ENCODE results near the gene HRG.

The HRG gene

DNA sequence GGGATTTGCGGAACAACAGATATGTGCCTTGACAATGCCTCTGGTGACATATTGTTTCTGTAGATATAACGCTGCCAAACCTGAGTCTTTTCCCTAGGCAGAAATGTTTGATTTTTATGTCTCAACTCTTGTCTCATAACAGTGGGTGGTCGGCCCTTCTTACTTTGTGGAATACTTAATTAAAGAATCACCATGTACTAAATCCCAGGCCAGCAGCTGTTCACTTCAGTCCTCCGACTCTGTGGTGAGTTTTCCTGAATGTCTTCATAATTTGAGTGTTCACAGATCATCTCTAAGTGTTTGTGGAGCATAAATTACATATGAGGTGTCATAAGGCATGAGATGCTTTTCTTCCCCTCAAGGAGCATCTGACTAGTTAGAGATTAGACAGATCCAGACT is 19.7 kb upstream of the HRG start:
- DNase-seq: no peak
- no peak for TF ChIP-seq POLR2A (IDR thresholded peaks at IDR 0.05; ENCODE audit: low read length)
- no peak for TF ChIP-seq GATA1 (IDR thresholded peaks at IDR 0.05; ENCODE audit: low read depth, low read length)

DNA sequence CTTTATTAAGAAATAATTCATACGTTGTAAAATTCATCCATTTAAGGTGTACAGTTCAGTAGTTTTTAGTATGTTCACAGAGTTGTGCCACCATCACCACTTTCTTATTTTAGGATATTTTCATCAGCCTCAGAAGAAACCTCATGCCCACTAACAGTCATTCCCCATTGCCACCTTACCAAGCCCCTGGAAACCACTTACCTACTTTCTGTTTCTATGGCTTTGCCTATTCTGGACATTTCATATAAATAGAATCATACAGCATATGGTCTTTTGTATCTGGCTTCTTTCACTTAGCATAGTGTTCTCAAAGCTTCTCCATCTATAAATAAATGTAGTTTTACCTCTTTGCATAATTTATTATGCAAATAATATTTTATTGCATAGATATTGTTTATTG is 19.0 kb upstream of the HRG start:
- no peak for DNase-seq

DNA sequence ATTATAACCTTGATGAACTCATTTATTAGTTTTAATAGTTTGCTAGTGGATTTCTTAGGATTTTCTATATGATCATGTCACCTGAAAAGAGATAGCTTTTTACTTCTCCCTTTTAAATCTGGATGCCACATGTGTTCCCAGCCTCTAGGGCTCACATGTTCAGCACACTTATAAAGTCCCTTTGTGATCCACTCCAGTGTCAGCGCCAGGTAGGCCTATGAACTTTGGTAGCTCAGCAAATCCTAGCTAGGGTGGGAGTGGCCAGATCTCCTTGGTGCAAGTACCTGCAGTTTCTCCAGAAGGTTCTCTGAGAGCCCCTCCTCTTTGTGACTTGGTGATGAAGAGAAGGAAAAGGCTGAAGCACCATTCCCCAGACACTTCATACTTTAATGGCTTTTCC is 17.0 kb upstream of the HRG start:
- TF ChIP-seq POLR2A (IDR thresholded peaks at IDR 0.05; ENCODE audit: low read length): no peak
- TF ChIP-seq GATA1 (IDR thresholded peaks at IDR 0.05; ENCODE audit: low read depth, low read length): no peak
- DNase-seq: no peak

More for the DNA sequence above, 19.0 kb upstream of the HRG start:
- TF ChIP-seq GATA1 (IDR thresholded peaks at IDR 0.05; ENCODE audit: low read depth, low read length) (no peak), POLR2A (IDR thresholded peaks at IDR 0.05; ENCODE audit: low read length) (no peak)

DNA sequence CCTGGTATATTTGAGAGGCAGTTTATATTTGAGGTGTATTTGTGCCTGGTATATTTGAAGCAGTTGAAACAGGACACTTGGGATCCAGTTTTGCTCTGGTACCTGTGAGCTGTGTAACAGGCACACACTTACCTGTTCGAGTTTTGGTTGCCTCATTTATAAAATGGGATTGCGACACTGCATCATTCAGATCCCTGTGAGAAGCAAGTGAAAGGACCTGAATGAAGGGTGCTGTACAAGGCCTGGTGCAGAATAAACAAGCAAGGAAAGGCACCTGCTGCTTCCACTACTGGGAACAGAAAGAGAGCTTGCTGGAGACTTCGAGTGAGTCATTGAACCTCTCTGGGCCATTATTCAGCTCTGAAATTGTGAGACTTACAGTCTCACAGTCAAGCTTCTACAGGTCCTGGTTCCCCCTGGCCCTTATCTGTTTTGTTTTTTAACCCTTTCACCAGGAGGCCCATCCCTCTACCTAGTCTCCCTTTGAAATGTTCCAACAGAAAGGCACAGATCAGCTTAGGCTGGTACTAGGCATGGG is 14.1 kb upstream of the HRG start:
- no peak for DNase-seq
- TF ChIP-seq POLR2A (IDR thresholded peaks at IDR 0.05; ENCODE audit: low read length) (no peak), GATA1 (IDR thresholded peaks at IDR 0.05; ENCODE audit: low read depth, low read length) (no peak)

DNA sequence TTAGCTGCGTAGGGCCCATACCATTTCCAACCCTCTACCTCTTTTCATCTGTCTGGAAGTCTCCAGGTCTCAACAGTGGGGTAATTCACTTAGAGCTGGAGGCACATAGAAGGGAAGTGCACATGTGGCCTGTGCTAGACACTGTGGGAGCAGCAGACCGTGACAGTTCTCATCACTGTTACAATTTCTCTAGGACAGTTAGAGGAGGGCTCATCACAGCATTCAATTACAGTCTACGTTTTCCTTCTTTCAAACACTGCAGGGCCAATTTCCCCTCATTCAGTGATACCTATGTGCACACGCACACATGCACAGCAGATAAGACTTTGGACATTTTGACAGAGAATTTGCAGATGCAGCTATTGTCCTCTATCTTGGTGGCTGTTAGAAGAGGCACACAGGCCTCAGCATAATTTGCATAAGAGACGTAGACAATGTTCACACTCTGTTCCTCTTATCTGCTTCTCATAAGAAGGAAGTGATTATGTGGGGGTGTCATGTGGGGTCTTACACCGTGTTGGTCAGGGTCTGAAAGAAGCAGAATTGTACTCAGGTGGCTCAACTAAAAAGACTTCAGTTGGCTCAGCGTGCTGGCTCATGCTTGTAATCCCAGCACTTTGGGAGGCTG is 12.6 kb upstream of the HRG start:
- TF ChIP-seq POLR2A (IDR thresholded peaks at IDR 0.05; ENCODE audit: low read length) (no peak), GATA1 (IDR thresholded peaks at IDR 0.05; ENCODE audit: low read depth, low read length) (no peak)
- DNase-seq: no peak

DNA sequence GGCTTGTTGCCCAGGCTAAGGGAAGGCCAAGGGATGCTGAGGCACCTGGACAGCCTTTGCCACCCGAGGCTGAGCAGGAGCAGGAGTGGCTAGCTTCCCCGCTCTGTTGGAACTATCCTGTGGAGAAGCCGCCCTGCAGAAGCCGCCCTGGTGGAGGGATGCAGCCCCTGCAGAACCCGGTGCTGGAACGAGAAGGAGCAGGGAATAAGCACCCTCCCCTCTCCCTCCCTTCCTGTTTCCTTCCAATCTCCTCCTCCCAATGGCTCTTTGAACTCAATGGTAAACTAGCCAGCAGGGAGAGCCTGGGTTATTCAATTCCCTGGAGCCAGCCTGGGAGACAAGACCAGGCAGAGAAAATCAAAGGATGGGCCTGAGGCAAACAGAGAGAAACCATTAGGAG is 11.8 kb upstream of the HRG start:
- TF ChIP-seq GATA1 (IDR thresholded peaks at IDR 0.05; ENCODE audit: low read depth, low read length) (no peak), POLR2A (IDR thresholded peaks at IDR 0.05; ENCODE audit: low read length) (no peak)

DNA sequence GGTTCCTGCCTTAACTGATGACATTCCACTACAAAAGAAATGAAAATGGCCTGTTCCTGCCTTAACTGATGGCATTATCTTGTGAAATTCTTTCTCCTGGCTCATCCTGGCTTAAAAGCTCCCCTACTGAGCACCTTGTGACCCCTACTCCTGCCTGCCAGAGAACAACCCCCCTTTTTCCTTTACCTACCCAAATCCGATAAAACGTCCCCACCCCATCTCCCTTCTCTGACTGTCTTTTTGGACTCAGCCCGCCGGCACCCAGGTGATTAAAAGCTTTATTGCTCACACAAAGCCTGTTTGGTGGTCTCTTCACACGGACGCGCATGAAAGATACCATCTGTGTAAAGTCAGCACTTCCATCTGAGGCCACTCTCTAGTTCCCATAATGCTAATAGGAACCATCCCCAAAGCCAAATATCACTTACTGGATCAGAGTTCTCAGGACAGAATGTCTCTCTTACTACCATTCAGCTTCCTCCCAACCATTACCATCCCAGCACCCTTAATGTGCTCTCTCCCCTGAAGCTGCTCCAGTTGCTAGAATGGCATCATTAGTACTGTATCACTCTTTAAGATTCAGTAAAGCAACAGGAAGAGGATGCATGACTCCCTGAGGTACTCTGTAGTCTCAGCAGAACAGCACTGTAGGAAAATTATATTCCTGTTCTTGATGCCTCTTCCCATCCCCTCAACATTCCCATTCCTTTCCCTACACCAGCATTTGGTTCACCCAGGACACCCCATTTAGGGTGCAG is 2.3 kb upstream of the HRG start:
- TF ChIP-seq GATA1 (IDR thresholded peaks at IDR 0.05; ENCODE audit: low read depth, low read length): no peak
- TF ChIP-seq POLR2A (IDR thresholded peaks at IDR 0.05; ENCODE audit: low read length): no peak
- DNase-seq: no peak

More for the DNA sequence above, 11.8 kb upstream of the HRG start:
- no peak for DNase-seq

DNA sequence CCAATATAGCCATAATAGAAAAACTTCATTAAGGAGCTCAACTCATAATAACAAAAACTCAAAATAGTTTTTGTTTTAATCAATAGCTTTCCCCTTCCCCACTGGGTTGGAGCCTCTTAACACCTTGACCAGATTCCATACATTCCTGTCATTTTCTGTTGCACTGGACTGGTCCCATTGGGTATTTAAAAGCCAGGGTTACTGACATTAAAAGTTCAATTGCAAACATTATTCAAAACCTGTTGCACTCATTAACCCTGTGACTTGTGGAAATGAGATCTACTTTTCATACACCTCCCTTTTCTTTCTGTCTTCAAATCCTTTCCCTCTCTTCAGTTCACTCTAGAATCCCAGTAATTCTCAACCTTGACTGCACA is 1.7 kb upstream of the HRG start:
- no peak for DNase-seq
- no peak for TF ChIP-seq POLR2A (IDR thresholded peaks at IDR 0.05; ENCODE audit: low read length)
- TF ChIP-seq GATA1 (IDR thresholded peaks at IDR 0.05; ENCODE audit: low read depth, low read length): no peak

DNA sequence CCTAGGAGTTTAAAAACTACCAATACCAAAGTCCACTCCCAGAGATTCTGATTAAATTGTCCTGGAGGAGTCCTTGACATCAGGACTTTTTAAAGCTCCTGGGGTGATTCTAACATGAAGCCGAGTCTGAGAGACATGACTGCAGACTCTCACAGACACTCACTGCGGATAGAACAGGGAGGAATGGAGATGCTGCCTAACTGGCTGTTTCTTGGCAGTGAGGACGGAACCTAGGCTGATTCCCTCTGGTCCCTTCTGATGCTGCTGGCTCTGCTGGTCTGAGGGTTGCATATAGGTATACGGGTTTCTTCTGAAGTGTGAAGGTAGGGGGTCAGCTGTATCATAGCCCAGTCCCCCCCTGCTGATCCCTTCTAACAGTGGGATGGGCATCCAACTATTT is 1.3 kb upstream of the HRG start:
- DNase-seq: no peak
- TF ChIP-seq GATA1 (IDR thresholded peaks at IDR 0.05; ENCODE audit: low read depth, low read length): no peak
- TF ChIP-seq POLR2A (IDR thresholded peaks at IDR 0.05; ENCODE audit: low read length): no peak

DNA sequence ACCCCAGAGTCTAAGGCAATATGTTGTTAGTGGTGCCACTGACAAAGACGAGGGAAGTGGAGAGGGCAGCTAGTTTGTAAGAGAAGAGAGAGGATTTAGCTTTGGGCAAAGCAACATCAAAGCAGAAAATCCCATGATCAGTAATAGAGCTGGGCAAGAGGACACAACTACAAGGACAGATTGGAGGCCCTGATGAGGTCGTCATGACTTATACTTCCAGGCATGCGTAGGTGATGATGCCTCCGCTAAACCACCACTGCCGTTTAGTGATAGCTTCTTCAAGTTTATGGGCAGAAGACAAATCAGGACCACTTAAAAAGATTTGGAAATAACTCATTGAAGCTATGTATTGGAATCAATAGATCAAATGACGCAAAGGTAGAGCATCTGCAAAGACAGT is 2.6 kb downstream of the HRG start:
- no peak for TF ChIP-seq GATA1 (IDR thresholded peaks at IDR 0.05; ENCODE audit: low read depth, low read length)
- TF ChIP-seq POLR2A (IDR thresholded peaks at IDR 0.05; ENCODE audit: low read length): no peak
- no peak for DNase-seq

DNA sequence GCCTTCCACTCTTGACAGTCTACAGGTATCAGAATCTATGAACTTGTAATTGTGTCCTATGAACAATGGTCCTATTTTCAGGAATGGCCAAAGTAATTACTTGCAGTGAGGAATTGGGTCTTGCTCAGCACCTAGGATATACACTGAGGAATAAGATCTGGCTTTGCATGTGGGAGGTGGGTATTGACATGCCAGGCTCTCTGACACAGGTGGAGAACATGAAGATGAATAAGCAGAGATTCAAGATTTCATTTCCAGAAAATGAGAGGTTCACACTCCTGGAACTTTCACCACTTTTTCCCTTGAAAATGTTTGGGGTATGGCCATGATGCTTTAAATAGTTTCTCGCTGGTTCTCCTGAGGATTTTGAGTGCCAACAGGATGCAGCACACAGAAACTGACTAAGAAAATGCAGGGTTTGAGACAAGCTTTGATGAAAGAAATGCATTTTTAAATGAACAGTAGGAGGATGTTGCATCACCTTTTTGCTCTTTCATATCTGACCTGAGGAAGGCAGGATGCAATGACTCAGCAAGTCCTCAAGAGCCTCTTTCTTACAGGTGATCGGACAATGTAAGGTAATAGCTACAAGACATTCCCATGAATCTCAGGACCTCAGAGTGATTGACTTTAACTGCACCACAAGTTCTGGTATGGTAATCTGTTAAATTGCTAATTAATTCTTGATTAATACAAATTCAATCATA is 3.7 kb downstream of the HRG start:
- DNase-seq: peak in 1 of 2 experiments; percentile 7
- TF ChIP-seq GATA1 (IDR thresholded peaks at IDR 0.05; ENCODE audit: low read depth, low read length) (no peak), POLR2A (IDR thresholded peaks at IDR 0.05; ENCODE audit: low read length) (no peak)

DNA sequence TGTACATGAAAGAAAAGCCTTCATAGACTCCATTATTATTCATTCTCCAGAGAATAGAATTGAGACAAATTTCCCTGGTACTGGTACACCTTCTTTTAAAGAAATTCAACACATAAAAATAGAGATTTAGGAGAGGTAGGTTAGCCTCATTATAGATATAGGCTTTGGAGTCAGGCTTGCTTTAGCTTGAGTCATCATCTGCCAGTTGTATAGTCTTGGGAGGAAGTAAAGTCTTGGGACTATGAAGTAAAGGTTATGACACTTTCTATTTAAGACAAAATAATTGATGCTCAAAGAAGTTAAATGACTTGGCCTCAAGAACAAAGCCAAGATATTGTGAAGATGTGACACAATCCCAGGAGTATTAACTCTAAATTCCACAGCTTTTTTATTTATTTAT is 4.3 kb downstream of the HRG start:
- no peak for DNase-seq
- TF ChIP-seq POLR2A (IDR thresholded peaks at IDR 0.05; ENCODE audit: low read length): no peak

DNA sequence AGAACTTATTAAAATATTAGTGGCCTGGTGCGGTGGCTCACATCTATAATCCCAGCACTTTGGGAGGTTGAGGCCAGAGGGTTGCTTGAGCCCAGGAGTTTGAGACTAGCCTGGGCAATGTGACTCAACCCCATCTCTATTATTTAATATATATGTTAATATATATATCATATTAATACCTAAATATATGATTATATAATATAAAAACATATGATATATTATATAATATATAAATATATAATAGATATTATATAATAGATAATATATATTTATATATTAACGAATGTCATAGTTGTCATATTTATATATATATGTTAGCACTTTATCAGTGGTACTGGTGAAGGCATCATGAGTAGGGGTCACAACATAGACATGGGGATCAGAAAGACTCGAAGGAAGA is 5.2 kb downstream of the HRG start:
- DNase-seq: no peak
- TF ChIP-seq POLR2A (IDR thresholded peaks at IDR 0.05; ENCODE audit: low read length) (no peak), GATA1 (IDR thresholded peaks at IDR 0.05; ENCODE audit: low read depth, low read length) (no peak)

DNA sequence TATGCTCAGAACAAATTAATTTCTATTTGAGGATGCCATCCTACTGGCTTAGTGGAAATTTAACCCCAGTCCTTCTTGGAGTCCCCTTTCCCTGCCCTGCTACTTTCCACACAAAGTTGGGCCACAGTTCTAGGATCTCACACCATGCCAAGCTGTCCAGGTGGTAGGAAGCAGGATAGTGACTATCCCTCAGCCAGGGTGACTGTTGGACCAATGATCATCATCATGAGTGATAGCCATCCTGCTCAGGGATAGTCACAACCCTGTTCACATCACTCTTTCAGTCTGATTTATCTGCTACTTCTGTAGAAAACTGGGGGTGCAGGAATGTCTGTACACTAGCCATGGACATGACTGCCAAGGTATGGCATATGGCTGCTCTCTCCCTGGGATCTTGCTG is 12.8 kb downstream of the HRG start:
- DNase-seq: no peak
- TF ChIP-seq GATA1 (IDR thresholded peaks at IDR 0.05; ENCODE audit: low read depth, low read length) (no peak), POLR2A (IDR thresholded peaks at IDR 0.05; ENCODE audit: low read length) (no peak)
